IMR-90 (cell line): ENCODE measurements around the gene TSC2. TPM values are rescaled to one million over a fixed set of nuclear protein-coding genes. Genes with fewer than 3 reads are reported as not detected.
"Not testable (repeated sequence)": the region's sequence is repeated elsewhere in the genome, so short reads cannot be mapped to it uniquely, and the experiment has no call there.

ENCODE experiments used
- ATAC-seq: fragments of 200-7000 bp; cut with Tn5 transposase; 2 replicates; pipeline ENCODE4 v1.9.1; 2020; ENCODE audit warnings: low read depth, mild to moderate bottlenecking, moderate library complexity
- BruUV-seq: library from RNA; stranded (reverse); fragments of 400-500 nt; replicated peaks from 2 replicates; lab custom pipeline; 2021; lab: Mats Ljungman, UMichigan
- CTCF ChIA-PET: fragments of 300-600 bp; formaldehyde crosslinking; extraction: SDS; loops from one replicate; lab custom pipeline; 2021; ENCODE audit warnings: antibody characterized with exemption; lab: Yijun Ruan, JAX
- POLR2A ChIA-PET: fragments of 300-600 bp; sonication (Branson Sonifier 250); formaldehyde crosslinking; loops from one replicate; lab custom pipeline; 2022; ENCODE audit warnings: antibody characterized with exemption; ENCODE audit not compliant: unreplicated experiment; lab: Charles Lee
- DNase-seq: peaks from one replicate; pipeline ENCODE4 v3.0.0; 2013
- H2AFZ ChIP-seq: replicated peaks from 2 replicates; pipeline ENCODE3; 2013; ENCODE audit warnings: low read length, mild to moderate bottlenecking; ENCODE audit not compliant: poor library complexity
- H2AK5ac ChIP-seq: 2 replicates; pipeline ENCODE4 v1.6.1; 2013; ENCODE audit warnings: low read depth, low read length, inconsistent platforms
- H2AK9ac ChIP-seq: replicated peaks from 2 replicates; pipeline ENCODE3; 2013; ENCODE audit warnings: mild to moderate bottlenecking, low read depth, low read length, moderate library complexity; ENCODE audit not compliant: poor library complexity
- H2BK120ac ChIP-seq: 2 replicates; pipeline ENCODE4 v1.6.1; 2013; ENCODE audit warnings: low read depth, low read length, inconsistent platforms
- H2BK15ac ChIP-seq: 3 replicates; pipeline ENCODE4 v1.6.1; 2013; ENCODE audit warnings: low read depth, low read length, inconsistent platforms
- H2BK20ac ChIP-seq: 2 replicates; pipeline ENCODE4 v1.6.1; 2013; ENCODE audit warnings: low read depth, mild to moderate bottlenecking, inconsistent platforms, low read length, moderate library complexity
- H2BK5ac ChIP-seq: 2 replicates; pipeline ENCODE4 v1.6.1; 2013; ENCODE audit warnings: mild to moderate bottlenecking, low read depth, low read length, inconsistent platforms; ENCODE audit not compliant: poor library complexity, severe bottlenecking
- H3K14ac ChIP-seq: replicated peaks from 2 replicates; pipeline ENCODE4 v1.6.1; 2013; ENCODE audit warnings: low read depth, low read length, inconsistent platforms
- H3K18ac ChIP-seq: 2 replicates; pipeline ENCODE4 v1.6.1; 2013; ENCODE audit warnings: low read depth, low read length, control low read depth
- H3K23ac ChIP-seq: 2 replicates; pipeline ENCODE4 v1.6.1; 2013; ENCODE audit warnings: low read depth, low read length, inconsistent platforms
- H3K27ac ChIP-seq: 2 replicates; pipeline ENCODE4 v1.5.1; 2013; ENCODE audit warnings: mild to moderate bottlenecking, control low read depth, low read length; ENCODE audit not compliant: insufficient read depth
- H3K27me3 ChIP-seq: 2 replicates; pipeline ENCODE4 v1.6.1; 2013; ENCODE audit warnings: low read length; ENCODE audit not compliant: control insufficient read depth, insufficient read depth
- H3K36me3 ChIP-seq: 2 replicates; pipeline ENCODE4 v1.6.1; 2013; ENCODE audit warnings: low read length, mixed read lengths; ENCODE audit not compliant: control insufficient read depth, insufficient read depth
- H3K4ac ChIP-seq: 2 replicates; pipeline ENCODE4 v1.6.1; 2013; ENCODE audit warnings: low read depth, low read length, inconsistent platforms
- H3K4me1 ChIP-seq: 2 replicates; pipeline ENCODE4 v1.6.1; 2013; ENCODE audit warnings: low read length, mixed read lengths; ENCODE audit not compliant: control insufficient read depth, insufficient read depth
- H3K4me2 ChIP-seq: 2 replicates; pipeline ENCODE4 v1.6.1; 2013; ENCODE audit warnings: low read depth, mild to moderate bottlenecking, control low read depth, low read length, moderate library complexity
- H3K4me3 ChIP-seq: 2 replicates; pipeline ENCODE4 v1.5.1; 2013; ENCODE audit warnings: low read depth, mild to moderate bottlenecking, control low read depth, low read length, moderate library complexity; ENCODE audit not compliant: insufficient read depth
- H3K56ac ChIP-seq: 2 replicates; pipeline ENCODE4 v1.6.1; 2013; ENCODE audit warnings: low read length, inconsistent platforms; ENCODE audit not compliant: insufficient read depth; ENCODE audit errors: extremely low read depth
- H3K79me1 ChIP-seq, 2 experiments: 2 replicates each; pipeline ENCODE4 v1.6.1; 2013; ENCODE audit warnings: low read length in 2 of 2, inconsistent platforms in 1 of 2, low read depth in 1 of 2
- H3K9ac ChIP-seq: 2 replicates; pipeline ENCODE4 v1.6.1; 2013; ENCODE audit warnings: low read depth, low read length, control low read depth
- H3K9me1 ChIP-seq: 2 replicates; pipeline ENCODE4 v1.6.1; 2013; ENCODE audit warnings: low read length, inconsistent platforms; ENCODE audit not compliant: insufficient read depth
- H3K9me3 ChIP-seq: 2 replicates; pipeline ENCODE4 v1.6.1; 2013; ENCODE audit warnings: low read length; ENCODE audit not compliant: control insufficient read depth, insufficient read depth
- H4K20me1 ChIP-seq: 2 replicates; pipeline ENCODE4 v1.6.1; 2013; ENCODE audit warnings: low read length, inconsistent platforms; ENCODE audit not compliant: insufficient read depth
- H4K5ac ChIP-seq: 2 replicates; pipeline ENCODE4 v1.6.1; 2013; ENCODE audit warnings: mild to moderate bottlenecking, low read depth, low read length, control low read depth
- H4K8ac ChIP-seq, 2 experiments: 2 replicates each; pipeline ENCODE4 v1.6.1; 2013; ENCODE audit warnings: low read depth in 2 of 2, low read length in 2 of 2, control low read depth in 1 of 2, inconsistent platforms in 1 of 2
- H4K91ac ChIP-seq: 2 replicates; pipeline ENCODE4 v1.6.1; 2013; ENCODE audit warnings: low read depth, low read length, inconsistent platforms; ENCODE audit not compliant: insufficient read depth
- WGBS, 2 experiments: methylation state at CpG; one replicate each; pipeline versions ENCODE4 v1.1.5 to v1.1.7; 2013; ENCODE audit warnings: missing lambda C conversion rate in 2 of 2; ENCODE audit not compliant: insufficient read length in 1 of 2; ENCODE audit errors: extremely low coverage in 2 of 2; 5-methylcytosine and 5-hydroxymethylcytosine counted together
- dilution Hi-C: fragments of 300-500 bp; cut with HindIII; formaldehyde crosslinking; loops from one replicate; pipeline ENCODE4 v1.14.3; 2018; ENCODE audit warnings: low sequenced_read_pairs; ENCODE audit not compliant: unreplicated experiment
- in situ Hi-C: fragments of 300-500 bp; cut with MboI; formaldehyde crosslinking; loops from 3 replicates; pipeline ENCODE4 v1.14.3; 2019; ENCODE audit warnings: low sequenced_read_pairs, inconsistent platforms, mixed read lengths
- intact Hi-C: fragments of 100-400 bp; cut with micrococcal nuclease; formaldehyde crosslinking; loops from 2 replicates; pipeline ENCODE4 v1.10.0; 2022
- polyA plus RNA-seq, 3 experiments: library from polyadenylated mRNA; depleted of rRNA; stranded (reverse); fragments of >200 nt; gene quantifications; 2 replicates each; pipeline ENCODE4 v1.2.3, GENCODE V29; 2012; ENCODE audit warnings: low replicate concordance in 1 of 3
- total RNA-seq: library from RNA; depleted of rRNA; stranded (reverse); fragments of >200 nt; gene quantifications from 2 replicates; pipeline ENCODE4 v1.2.3, GENCODE V29; 2012

The TSC2 gene
- total and polyA plus RNA-seq, 2 of the 4 experiments (the other 2 are of a cell fraction) = 31.4 to 88.6 TPM

DNA sequence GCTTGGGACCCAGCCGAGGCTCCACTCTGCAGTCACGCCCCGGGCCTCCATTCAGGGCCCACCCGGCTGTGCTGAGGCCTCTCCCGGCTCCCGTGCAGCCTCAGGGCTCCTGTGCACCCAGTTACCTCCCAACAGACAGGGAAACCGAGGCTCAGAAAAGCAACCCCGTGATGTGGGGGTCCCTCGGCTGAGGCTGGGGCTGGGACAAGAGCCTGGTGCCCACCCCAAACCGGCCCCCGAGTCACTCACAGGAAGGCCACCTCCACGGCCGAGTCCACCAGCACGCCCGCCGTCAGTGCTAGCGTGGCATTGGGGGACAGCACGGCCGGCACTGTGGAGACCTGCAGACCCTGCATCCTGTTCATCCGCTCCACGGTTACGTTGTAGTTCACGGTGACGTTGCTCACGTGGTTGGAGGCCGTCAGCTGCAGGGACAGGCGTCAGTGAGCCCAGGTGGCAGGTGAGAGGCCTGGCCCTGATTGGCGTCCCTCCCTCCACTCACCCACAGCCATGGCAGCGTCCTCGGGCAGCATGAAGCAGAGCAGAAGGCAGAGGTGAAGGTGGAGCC, 64.8 kb downstream of the TSC2 start:
- H3K79me1 ChIP-seq, H2BK120ac ChIP-seq, in situ Hi-C loops, BruUV-seq, H4K91ac ChIP-seq, H3K9me3 ChIP-seq, H3K4me3 ChIP-seq, H2AK9ac ChIP-seq, H3K27ac ChIP-seq, H3K9ac ChIP-seq, H2AFZ ChIP-seq, H4K20me1 ChIP-seq, ATAC-seq, intact Hi-C loops, H4K5ac ChIP-seq, H3K27me3 ChIP-seq, POLR2A ChIA-PET, H2BK20ac ChIP-seq, H2BK5ac ChIP-seq, H3K9me1 ChIP-seq, CTCF ChIA-PET, H3K4me2 ChIP-seq, H3K4ac ChIP-seq, H3K14ac ChIP-seq, H2AK5ac ChIP-seq, H3K56ac ChIP-seq, H3K4me1 ChIP-seq, H3K18ac ChIP-seq, H2BK15ac ChIP-seq, dilution Hi-C loops, H3K23ac ChIP-seq, H4K8ac ChIP-seq, DNase-seq: not testable (repeated sequence)
- peaks cover 52% of the 10 kb centered on the region for H3K36me3 ChIP-seq
- WGBS, 2 experiments = 90% methylated on average over 12 of the region's 30 CpGs; no CpG with 5 or more reads in 1 of the 2 experiments

GRCh38 chr16:2114225-2114624, 66.4 kb downstream of the TSC2 start:
- H3K4me2 ChIP-seq, H3K4me3 ChIP-seq, POLR2A ChIA-PET, H3K18ac ChIP-seq, CTCF ChIA-PET, H2AFZ ChIP-seq, H3K4me1 ChIP-seq, intact Hi-C loops, H2AK5ac ChIP-seq, H2BK120ac ChIP-seq, H3K9me3 ChIP-seq, dilution Hi-C loops, H2BK15ac ChIP-seq, H3K56ac ChIP-seq, H3K23ac ChIP-seq, H3K9ac ChIP-seq, H2AK9ac ChIP-seq, H3K4ac ChIP-seq, H3K79me1 ChIP-seq, ATAC-seq, H4K20me1 ChIP-seq, H3K9me1 ChIP-seq, BruUV-seq, H4K5ac ChIP-seq, in situ Hi-C loops, H2BK5ac ChIP-seq, H2BK20ac ChIP-seq, H3K27me3 ChIP-seq, H3K27ac ChIP-seq, H4K91ac ChIP-seq, H3K14ac ChIP-seq, DNase-seq, H4K8ac ChIP-seq: not testable (repeated sequence)
- 98% methylated on average over 14 of the region's 26 CpGs; no CpG with 5 or more reads in 1 of the 2 experiments for WGBS, 2 experiments
- H3K36me3 ChIP-seq = peaks cover 41% of the 10 kb centered on the region
